GM13976 (cell line): ENCODE measurements around the gene ABTB2.

Experiments used
- DNase-seq: peaks from one replicate; pipeline ENCODE4 v3.0.0; 2012; ENCODE audit warnings: low spot score
- in situ Hi-C: fragments of 300-500 bp; cut with MboI; formaldehyde crosslinking; loops from one replicate; pipeline ENCODE4 v1.12.0; 2022; ENCODE audit warnings: low sequenced_read_pairs, mixed read lengths, inconsistent platforms; ENCODE audit not compliant: unreplicated experiment
- TF ChIP-seq, protein P1 (sequence below): IDR thresholded peaks from 2 replicates; pipeline ENCODE4 v1.5.1; 2012; ENCODE audit warnings: borderline replicate concordance, mild to moderate bottlenecking; ENCODE audit not compliant: insufficient read depth; ENCODE audit errors: extremely low read depth, missing control alignments, control extremely low read depth

ABTB2 gene

DNA sequence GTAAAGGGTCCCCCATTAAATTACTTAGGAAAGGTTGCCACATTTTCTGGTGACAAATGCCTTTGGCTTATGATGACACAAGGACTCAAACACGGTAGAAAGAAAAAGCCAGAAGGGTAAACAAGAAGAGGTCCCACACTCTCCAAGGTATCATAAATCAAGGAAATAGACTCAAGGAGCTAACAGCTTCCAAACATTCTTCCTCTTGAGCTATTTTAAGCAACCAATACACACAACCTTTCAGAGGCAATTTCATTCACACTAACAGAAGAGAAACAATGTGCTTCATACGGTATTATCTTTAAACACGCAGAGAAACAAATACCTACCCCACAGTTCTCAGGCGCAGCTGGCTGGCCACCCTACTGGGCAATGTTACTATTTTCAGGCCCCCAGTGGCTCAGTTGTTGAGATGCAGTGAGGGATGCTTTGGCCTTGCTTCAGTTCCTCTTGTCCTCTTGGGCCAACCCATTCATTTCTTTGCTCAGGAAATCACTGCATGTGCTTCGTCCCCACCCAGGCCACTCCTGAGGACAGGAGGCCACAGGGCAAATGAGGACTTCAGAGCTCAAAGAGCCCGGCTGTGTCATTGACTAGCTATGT, 15.8 kb downstream of the ABTB2 start:
- no peak for DNase-seq
- in situ Hi-C loops, result no loop called here
- TF ChIP-seq, protein P1, sequence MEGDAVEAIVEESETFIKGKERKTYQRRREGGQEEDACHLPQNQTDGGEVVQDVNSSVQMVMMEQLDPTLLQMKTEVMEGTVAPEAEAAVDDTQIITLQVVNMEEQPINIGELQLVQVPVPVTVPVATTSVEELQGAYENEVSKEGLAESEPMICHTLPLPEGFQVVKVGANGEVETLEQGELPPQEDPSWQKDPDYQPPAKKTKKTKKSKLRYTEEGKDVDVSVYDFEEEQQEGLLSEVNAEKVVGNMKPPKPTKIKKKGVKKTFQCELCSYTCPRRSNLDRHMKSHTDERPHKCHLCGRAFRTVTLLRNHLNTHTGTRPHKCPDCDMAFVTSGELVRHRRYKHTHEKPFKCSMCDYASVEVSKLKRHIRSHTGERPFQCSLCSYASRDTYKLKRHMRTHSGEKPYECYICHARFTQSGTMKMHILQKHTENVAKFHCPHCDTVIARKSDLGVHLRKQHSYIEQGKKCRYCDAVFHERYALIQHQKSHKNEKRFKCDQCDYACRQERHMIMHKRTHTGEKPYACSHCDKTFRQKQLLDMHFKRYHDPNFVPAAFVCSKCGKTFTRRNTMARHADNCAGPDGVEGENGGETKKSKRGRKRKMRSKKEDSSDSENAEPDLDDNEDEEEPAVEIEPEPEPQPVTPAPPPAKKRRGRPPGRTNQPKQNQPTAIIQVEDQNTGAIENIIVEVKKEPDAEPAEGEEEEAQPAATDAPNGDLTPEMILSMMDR, result no peak

DNA sequence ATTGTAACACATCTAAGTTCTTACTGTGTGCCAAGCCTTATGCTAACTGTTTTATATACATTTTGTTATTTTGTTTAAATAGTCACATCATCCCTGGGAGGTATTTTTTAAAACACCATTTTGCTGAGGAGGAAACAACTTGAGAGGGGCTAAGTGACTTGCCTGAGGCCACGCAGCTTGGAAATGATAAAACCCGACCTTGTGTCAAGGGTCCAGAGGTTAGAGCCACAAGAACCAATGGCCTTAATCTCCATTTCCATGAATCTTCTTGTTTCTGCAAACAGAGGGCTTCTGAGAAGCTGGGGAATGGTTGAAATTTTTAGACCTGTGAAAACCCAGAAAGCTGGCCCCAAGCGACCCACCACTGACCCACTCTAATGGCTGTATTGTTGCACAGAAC, 16.7 kb downstream of the ABTB2 start:
- in situ Hi-C loops, result no loop called here

DNA sequence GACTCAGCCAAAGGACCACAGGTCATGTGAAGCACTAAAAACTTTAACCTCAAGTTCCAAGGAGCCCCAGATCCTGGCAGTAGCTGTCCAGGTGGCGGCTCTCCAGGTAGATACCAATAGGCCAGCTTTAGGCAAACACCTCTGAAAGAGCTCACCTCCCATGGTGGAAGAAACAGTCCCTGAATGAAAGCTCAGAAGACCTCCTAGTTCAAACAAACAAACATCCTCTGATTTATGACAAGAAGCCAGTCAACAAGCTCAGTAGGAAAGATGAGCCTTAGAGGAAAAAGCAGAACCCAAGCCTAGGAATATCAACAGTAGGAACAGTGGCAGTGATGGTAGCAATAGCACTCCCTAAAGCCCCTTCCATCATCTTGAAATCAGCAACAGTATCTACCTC, 17.2 kb downstream of the ABTB2 start:
- no peak for DNase-seq
- TF ChIP-seq, protein P1, result no peak
- in situ Hi-C loops, result no loop called here

More for the DNA sequence above, 16.7 kb downstream of the ABTB2 start:
- TF ChIP-seq, protein P1, result no peak
- DNase-seq, result no peak

DNA sequence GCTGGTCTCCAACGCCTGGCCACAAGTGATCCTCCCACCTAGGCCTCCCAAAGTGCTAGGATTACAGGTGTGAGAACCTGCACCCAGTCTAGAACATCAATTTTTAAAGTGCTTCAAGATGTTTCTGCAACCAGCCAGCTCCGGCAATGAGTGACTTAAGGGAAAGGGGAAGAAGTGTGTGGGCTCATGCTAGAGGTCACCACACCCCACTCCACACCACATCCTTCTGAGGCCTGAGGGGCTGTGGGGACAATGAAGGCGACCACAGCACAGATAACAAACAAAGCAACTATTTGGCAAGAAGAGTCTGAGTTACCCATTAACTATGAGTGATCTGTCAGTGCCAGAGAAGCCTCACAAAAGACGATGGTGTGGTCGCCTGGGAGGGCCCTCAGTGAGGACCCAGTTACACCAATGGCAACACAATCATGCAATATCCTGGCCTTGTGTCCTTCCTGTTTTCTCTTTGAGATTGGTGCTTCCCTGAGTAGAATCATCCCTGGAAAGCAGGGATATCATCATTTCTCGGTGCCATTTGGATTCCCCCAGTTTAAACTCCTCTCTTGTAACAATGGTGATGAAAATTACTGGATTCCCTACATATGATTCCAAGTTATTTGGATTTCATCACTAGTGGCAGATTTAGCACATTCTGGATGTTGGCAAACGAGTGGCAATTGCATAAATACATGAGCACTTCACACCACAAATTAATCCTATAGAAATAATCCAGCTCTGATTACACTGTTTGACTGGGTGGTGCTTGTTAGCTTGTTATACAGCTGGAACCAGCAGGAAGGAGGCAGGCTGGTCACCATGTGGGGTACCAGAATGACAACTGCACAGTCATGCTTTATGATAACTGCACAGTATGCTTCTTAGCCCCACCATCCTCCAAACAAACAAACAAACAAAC, 18.4 kb downstream of the ABTB2 start:
- no peak for DNase-seq
- TF ChIP-seq, protein P1, result no peak
- in situ Hi-C loops, result no loop called here

DNA sequence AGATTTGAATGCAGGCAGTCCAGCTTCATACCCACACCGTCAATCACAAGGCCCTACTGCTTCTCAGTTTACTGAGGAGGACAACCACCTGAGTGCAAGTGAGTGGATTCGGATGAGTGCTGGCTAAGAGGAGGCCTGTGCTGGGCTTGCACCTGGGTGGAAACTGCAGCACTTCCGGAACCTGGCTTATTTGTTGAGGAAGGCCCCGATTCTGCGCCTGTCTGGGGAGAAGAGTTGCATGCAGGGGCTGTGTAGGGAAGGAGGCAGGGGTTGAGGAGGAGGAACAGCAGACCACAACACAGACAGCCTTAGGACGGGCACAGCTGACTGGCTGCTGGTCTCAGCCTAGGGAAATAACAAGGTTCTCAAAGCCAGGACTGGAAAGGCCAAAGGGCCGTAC, 20.8 kb downstream of the ABTB2 start:
- DNase-seq, result no peak
- in situ Hi-C loops, result no loop called here
- TF ChIP-seq, protein P1, result no peak

DNA sequence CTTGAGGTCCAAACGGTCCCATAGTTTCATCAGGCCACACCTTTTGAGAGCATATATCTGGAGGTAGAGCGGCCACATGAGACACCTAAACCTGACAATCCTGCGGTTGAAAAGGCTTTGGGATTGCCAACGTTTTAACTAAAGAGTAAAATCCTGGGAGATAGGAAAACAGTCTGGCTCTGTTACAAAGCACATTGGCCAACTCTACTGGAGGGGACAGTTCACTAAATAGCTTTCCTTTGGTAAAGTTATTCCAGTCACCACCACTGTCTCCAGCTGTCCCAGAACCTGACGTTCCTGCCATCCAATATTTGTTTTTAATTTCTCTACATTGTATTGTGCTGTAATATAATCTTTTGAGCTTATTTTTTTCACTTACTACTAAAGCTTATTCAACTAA, 22.0 kb downstream of the ABTB2 start:
- TF ChIP-seq, protein P1, result no peak
- in situ Hi-C loops, result no loop called here
- no peak for DNase-seq

DNA sequence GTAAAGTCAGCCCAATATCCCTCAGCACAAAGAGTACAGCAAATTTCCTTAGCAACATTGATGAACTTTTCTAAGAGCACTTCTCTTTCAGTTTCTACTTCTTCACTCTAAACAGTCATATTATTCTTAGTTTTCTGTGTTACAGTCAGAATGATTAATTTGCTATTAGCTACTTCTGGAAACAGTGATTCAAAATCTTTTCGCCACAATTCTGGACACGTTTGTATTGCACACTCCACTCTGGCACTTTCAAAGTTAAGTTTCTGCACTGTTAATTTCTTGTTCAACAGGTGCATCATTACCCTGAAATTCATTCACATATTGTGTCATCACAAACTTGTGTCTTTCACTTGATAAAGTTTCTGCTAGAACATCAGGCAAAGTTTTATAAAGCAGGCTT, 22.5 kb downstream of the ABTB2 start:
- in situ Hi-C loops, result no loop called here
- DNase-seq, result no peak
- TF ChIP-seq, protein P1, result no peak
